Skeletal muscle tissue (tissue), 4 donors: Measurements from ENCODE around the gene FBXW11. TPM values are rescaled to one million over a fixed set of nuclear protein-coding genes. Genes with fewer than 3 reads are reported as not detected.

Experiments used
- H3K27ac ChIP-seq: one replicate; pipeline ENCODE4 v1.7.0; 2013; ENCODE audit warnings: mild to moderate bottlenecking, low read depth, low read length, inconsistent platforms
- H3K27me3 ChIP-seq, 3 donors: one replicate each; pipeline ENCODE4 v1.7.0; 2013; ENCODE audit warnings: low read length in 3 of 3; ENCODE audit not compliant: control insufficient read depth in 3 of 3, insufficient read depth in 3 of 3
- H3K36me3 ChIP-seq, 3 donors: one replicate each; pipeline ENCODE4 v1.7.0; 2013; ENCODE audit warnings: low read length in 3 of 3; ENCODE audit not compliant: control insufficient read depth in 3 of 3, insufficient read depth in 3 of 3
- H3K4me1 ChIP-seq, 3 donors: one replicate each; pipeline ENCODE4 v1.7.0; 2013; ENCODE audit warnings: low read length in 3 of 3, mild to moderate bottlenecking in 3 of 3; ENCODE audit not compliant: control insufficient read depth in 3 of 3, insufficient read depth in 3 of 3
- H3K4me3 ChIP-seq, 3 donors: one replicate each; pipeline ENCODE4 v1.7.0; 2013; ENCODE audit warnings: low read length in 3 of 3
- H3K9ac ChIP-seq, 3 donors: one replicate each; pipeline ENCODE4 v1.7.0; 2013; ENCODE audit warnings: low read length in 3 of 3, mild to moderate bottlenecking in 3 of 3, moderate library complexity in 2 of 3, low read depth in 1 of 3
- H3K9me3 ChIP-seq, 3 donors: one replicate each; pipeline ENCODE4 v1.7.0; 2013; ENCODE audit warnings: low read length in 3 of 3; ENCODE audit not compliant: control insufficient read depth in 3 of 3
- total RNA-seq: library from RNA; depleted of rRNA; stranded (reverse); fragments of >200 nt; gene quantifications from one replicate; pipeline ENCODE4 v1.2.3, GENCODE V29; 2014
- donor health status: Osteomylitis.

Gene FBXW11
- total RNA-seq, 1 donor from 2014 or later: 60.5 TPM

DNA sequence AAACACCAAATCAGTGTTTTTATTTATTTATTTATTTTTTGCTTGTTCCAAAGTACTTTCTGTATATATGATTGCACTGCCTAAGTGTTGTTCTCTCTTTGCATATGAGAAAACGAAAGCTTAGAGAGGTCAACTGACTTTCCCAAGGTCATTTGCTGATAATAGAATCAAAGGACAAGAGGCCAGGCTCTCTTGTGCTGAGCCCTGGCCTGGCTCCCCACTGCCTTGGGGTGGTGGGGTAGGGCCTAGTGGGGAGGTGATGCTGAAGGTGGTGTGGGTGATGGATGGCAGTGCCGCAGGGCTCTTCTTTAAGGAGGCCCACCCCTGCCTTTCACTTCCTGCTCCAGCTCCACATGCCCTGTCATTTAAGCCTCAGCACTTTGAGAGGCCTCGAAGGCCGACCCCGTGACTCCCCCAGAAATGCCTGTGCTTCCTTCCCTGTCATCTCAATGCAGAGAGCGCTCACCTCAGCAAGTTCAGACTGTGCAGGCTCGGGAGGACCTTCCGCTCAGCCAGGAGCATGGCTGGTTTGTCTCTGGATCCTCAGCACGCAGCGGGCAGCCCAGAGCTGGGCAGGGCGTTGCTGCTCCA is 161.3 kb downstream of the FBXW11 start:
- H3K36me3 ChIP-seq: peaks cover 0 to under 1% (median 0%) of the 10 kb centered on the region in 3 donors
- H3K27me3 ChIP-seq: no peaks in the 10 kb centered on the region
- H3K4me1 ChIP-seq: peaks cover 0 to 4% (median 0%) of the 10 kb centered on the region in 3 donors
- H3K9me3 ChIP-seq: no peaks in the 10 kb centered on the region
- H3K4me3 ChIP-seq: no peak overlapping the region
- H3K9ac ChIP-seq: no peak overlapping the region
- no peak overlapping the region for H3K27ac ChIP-seq

- H3K4me1 ChIP-seq: peaks cover 0 to 4% (median 0%) of the 10 kb centered on the region in 3 donors
- no peaks in the 10 kb centered on the region for H3K27me3 ChIP-seq
- H3K4me3 ChIP-seq: no peak overlapping the region
- H3K36me3 ChIP-seq: peaks cover 0 to 2% (median 0%) of the 10 kb centered on the region in 3 donors
- no peaks in the 10 kb centered on the region for H3K9me3 ChIP-seq
- H3K9ac ChIP-seq: no peak overlapping the region
- no peak overlapping the region for H3K27ac ChIP-seq
Observed at GRCh38 chr5:171842777-171843328, 163.6 kb downstream of the FBXW11 start.

DNA sequence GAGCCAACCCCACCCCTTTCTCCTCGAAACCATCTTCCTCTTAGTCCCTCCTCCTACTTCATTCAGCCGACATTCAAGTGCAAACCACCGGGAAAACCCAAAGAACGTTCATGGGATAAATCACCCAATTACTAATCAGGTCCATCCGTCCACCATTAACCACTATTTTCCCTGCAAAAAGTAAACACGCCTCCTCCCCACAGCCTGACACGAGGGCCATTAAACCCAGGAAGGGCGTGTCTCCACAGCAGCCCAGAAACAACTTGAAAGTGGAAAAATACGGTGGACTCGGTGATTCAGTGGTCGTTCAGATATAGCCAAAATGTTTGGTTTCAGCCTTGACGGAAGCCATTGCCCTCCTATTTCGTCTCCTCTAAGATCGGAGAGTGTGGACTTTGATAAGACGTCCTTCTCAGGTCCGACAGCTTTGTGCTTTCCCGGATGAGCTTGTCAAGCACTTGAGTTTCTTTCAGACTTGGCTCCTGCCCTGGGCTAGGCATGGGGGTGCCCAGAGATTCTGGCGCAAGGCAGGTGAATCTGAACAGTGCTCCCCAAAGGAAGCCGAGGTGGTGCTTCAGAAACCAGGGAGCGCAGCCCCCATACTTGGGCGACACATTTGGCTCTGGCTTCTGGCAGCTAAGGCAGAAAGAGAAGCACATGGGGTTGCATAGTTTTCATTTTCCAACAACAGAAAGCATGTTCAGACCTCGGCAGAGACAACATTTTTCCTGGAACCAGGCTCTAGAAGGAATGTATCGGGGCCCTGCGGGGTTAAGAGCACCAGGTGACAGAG is 164.3 kb downstream of the FBXW11 start:
- Histone ChIP-seq H3K4me3 (no peak overlapping the region), H3K27ac (no peak overlapping the region), H3K36me3 (peaks cover 0 to 2% (median 0%) of the 10 kb centered on the region in 3 donors), H3K4me1 (peaks cover 0 to 4% (median 0%) of the 10 kb centered on the region in 3 donors), H3K9me3 (no peaks in the 10 kb centered on the region), H3K27me3 (no peaks in the 10 kb centered on the region), H3K9ac (no peak overlapping the region)

- Histone ChIP-seq H3K9me3 (no peaks in the 10 kb centered on the region), H3K4me1 (no peaks in the 10 kb centered on the region), H3K9ac (no peak overlapping the region), H3K27me3 (no peaks in the 10 kb centered on the region), H3K36me3 (peaks cover 0 to 2% (median 0%) of the 10 kb centered on the region in 3 donors), H3K27ac (no peak overlapping the region), H3K4me3 (no peak overlapping the region)
Observed at GRCh38 chr5:171840711-171841522, 165.5 kb downstream of the FBXW11 start.

- Histone ChIP-seq H3K27me3 (no peaks in the 10 kb centered on the region), H3K36me3 (peaks cover 0 to 2% (median 0%) of the 10 kb centered on the region in 3 donors), H3K9ac (no peak overlapping the region), H3K27ac (no peak overlapping the region), H3K4me3 (no peak overlapping the region), H3K4me1 (no peaks in the 10 kb centered on the region), H3K9me3 (no peaks in the 10 kb centered on the region)
Observed at GRCh38 chr5:171840066-171840465, 166.4 kb downstream of the FBXW11 start.

DNA sequence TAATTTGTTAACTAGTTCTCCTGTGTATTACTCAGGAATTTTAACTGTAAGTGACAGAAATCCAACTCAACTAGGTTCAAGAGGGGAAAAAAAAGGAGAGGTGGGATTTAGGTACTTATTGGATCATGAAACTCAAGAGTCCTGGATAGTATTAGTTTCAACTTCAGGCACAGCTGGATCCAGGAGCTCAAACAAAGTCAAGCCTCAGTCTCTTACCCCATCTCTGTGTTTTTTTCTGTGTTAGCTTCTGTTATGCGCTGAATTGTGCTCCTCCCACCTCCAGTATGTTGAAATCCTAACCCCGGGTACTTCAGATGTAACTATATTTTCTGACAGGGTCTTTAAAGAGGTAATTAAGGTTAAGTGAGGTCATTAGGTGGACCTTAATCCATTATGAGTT is 167.3 kb downstream of the FBXW11 start:
- no peaks in the 10 kb centered on the region for H3K27me3 ChIP-seq
- no peaks in the 10 kb centered on the region for H3K4me1 ChIP-seq
- H3K9me3 ChIP-seq: no peaks in the 10 kb centered on the region
- no peak overlapping the region for H3K27ac ChIP-seq
- H3K4me3 ChIP-seq: no peak overlapping the region
- H3K36me3 ChIP-seq: peaks cover 0 to 2% (median 0%) of the 10 kb centered on the region in 3 donors
- H3K9ac ChIP-seq: no peak overlapping the region

DNA sequence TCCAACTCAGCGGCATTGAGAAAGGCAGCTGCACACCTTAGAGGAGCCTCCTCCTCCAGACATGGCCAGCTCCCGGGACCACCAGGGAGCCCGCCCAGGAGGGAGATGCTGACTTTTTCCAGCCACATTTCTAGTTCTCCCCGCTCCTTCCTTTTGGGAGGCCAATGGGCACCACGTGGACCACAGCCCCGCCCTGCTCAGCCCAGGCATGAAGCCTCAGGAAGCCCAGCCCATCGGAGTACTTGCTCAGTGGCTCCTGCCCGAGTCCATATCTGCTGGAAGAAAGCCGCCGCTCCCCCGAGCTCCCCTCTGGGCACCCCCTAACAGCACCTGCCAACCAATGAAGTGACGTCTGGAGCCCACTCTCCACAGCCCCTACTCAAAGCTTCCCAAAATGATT is 168.4 kb downstream of the FBXW11 start:
- H3K36me3 ChIP-seq: peaks cover 0 to 2% (median 0%) of the 10 kb centered on the region in 3 donors
- no peak overlapping the region for H3K4me3 ChIP-seq
- no peaks in the 10 kb centered on the region for H3K27me3 ChIP-seq
- H3K9me3 ChIP-seq: peaks cover 0 to 5% (median 5%) of the 10 kb centered on the region in 3 donors
- no peak overlapping the region for H3K9ac ChIP-seq
- H3K4me1 ChIP-seq: no peaks in the 10 kb centered on the region
- H3K27ac ChIP-seq: no peak overlapping the region

GRCh38 chr5:171837522-171837921 is 168.9 kb downstream of the FBXW11 start:
- Histone ChIP-seq H3K36me3 (peaks cover 0 to 2% (median 0%) of the 10 kb centered on the region in 3 donors), H3K27me3 (no peaks in the 10 kb centered on the region), H3K4me1 (no peaks in the 10 kb centered on the region), H3K27ac (no peak overlapping the region), H3K9me3 (peaks cover 0 to 5% (median 5%) of the 10 kb centered on the region in 3 donors), H3K4me3 (no peak overlapping the region), H3K9ac (no peak overlapping the region)

- Histone ChIP-seq H3K27ac (no peak overlapping the region), H3K4me1 (no peaks in the 10 kb centered on the region), H3K9ac (no peak overlapping the region), H3K27me3 (no peaks in the 10 kb centered on the region), H3K36me3 (peaks cover 0 to under 1% (median 0%) of the 10 kb centered on the region in 3 donors), H3K9me3 (peaks cover 0 to 5% (median 5%) of the 10 kb centered on the region in 3 donors), H3K4me3 (no peak overlapping the region)
Observed at GRCh38 chr5:171835066-171835465, 171.4 kb downstream of the FBXW11 start.
